HUES48 (cell line): ENCODE measurements around the gene WHRN.

Source experiments
- H3K27ac ChIP-seq: one replicate; pipeline ENCODE4 v1.7.0; 2013; ENCODE audit warnings: low read depth, low read length, inconsistent platforms
- H3K27me3 ChIP-seq: 2 replicates; pipeline ENCODE4 v1.6.1; 2013; ENCODE audit warnings: mild to moderate bottlenecking, low read length; ENCODE audit not compliant: control insufficient read depth, insufficient read depth
- H3K36me3 ChIP-seq: 2 replicates; pipeline ENCODE4 v1.6.1; 2013; ENCODE audit warnings: low read length; ENCODE audit not compliant: control insufficient read depth, insufficient read depth
- H3K4me1 ChIP-seq: 2 replicates; pipeline ENCODE4 v1.6.1; 2013; ENCODE audit warnings: mild to moderate bottlenecking, low read length; ENCODE audit not compliant: control insufficient read depth, insufficient read depth
- H3K4me3 ChIP-seq: 2 replicates; pipeline ENCODE4 v1.5.1; 2013; ENCODE audit warnings: mild to moderate bottlenecking, low read depth, low read length
- H3K9ac ChIP-seq: 2 replicates; pipeline ENCODE4 v1.6.1; 2013; ENCODE audit warnings: mild to moderate bottlenecking, low read depth, low read length, moderate library complexity
- H3K9me3 ChIP-seq: 2 replicates; pipeline ENCODE4 v1.6.1; 2013; ENCODE audit warnings: low read length; ENCODE audit not compliant: control insufficient read depth, insufficient read depth

Gene WHRN

DNA sequence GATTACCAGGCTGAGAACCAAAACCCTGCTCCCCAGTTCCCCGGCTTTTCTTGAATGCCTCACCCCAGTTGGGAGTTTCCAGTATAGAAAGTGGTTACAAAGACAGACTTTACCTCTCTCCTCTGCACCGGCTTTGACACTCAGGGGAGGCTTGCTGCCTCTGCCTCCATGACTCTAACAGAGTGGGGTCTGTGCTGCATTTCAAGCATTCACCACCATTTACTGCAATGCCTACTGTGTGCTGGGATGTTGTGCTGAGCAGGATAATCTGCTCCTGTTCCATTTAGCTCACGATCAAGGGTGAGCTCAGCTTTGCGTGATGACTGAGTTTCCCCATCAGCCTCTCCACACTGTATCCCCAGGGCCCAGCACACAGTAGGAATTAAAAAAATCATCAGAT lies 77.6 kb downstream of the WHRN start:
- no peak overlapping the region for H3K9ac ChIP-seq
- no peaks in the 10 kb centered on the region for H3K9me3 ChIP-seq
- no peaks in the 10 kb centered on the region for H3K36me3 ChIP-seq
- no peaks in the 10 kb centered on the region for H3K4me1 ChIP-seq
- no peak overlapping the region for H3K4me3 ChIP-seq
- H3K27ac ChIP-seq, result no peak overlapping the region
- H3K27me3 ChIP-seq, result no peaks in the 10 kb centered on the region

DNA sequence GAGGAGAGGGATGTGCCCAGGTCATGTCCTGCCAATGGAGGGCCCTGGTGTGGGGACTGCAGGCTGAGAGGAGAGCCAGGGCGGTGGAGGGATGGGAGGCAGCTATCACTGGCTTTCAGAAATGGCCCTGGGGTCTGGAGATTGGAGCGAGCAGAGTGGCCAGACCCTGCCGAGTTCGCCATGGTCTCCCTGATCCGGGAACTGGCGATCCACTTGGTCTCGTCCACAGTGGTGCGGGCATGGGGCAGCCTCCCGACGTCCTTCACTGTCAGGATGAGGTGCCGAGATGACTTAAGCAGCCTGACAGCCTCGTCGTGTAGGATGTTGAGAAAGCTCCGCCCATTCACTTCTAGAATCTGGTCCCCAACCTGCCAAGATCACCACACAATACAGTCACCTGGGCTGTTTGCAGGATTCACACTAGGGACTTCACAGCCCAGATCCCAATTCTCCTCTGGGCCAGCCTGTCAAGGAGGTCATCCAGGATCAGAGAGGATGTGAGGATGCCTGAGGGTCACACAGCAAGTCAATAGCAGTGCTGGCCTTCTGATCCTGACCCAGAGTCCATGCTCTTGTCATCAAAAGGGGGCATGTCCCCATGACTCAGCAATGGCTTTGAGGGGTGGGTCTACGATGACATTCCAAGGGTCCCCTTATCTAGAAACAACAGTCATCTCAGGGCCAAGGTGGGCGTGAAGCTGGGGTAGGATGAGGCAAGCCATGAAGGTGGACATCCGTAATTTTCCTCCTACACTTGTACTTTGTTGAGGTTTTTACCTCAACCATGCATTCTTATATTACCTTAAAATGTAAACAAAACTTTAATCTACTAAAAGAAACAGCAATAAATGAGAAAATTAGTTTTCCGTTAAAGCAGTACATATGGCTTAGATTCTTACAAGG lies 79.0 kb downstream of the WHRN start:
- H3K9me3 ChIP-seq, result no peaks in the 10 kb centered on the region
- H3K4me3 ChIP-seq, result no peak overlapping the region
- H3K27me3 ChIP-seq, result no peaks in the 10 kb centered on the region
- H3K36me3 ChIP-seq, result no peaks in the 10 kb centered on the region
- no peak overlapping the region for H3K27ac ChIP-seq
- no peak overlapping the region for H3K9ac ChIP-seq
- no peaks in the 10 kb centered on the region for H3K4me1 ChIP-seq

DNA sequence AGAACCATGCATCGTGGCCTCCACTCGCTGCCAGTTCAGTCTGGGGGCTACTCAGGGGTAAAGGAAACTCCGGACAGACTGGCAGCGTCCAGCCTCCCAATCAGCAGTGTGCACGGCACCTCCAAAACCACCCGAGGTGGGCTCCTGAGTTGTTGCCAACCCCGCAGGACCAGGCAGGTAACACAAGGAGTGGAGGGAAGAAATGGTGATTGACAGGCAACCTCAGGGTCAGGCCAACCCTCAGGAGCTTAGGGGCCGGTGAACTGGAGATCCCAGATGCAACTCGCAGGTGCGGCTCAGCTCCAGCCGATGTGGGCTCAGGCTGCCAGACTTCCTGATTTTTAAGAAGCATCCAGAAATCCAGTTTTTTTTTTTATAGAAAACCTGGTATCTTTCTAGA lies 80.1 kb downstream of the WHRN start:
- Histone ChIP-seq H3K27ac (no peak overlapping the region), H3K27me3 (no peaks in the 10 kb centered on the region), H3K9ac (no peak overlapping the region), H3K4me3 (no peak overlapping the region), H3K9me3 (no peaks in the 10 kb centered on the region), H3K4me1 (no peaks in the 10 kb centered on the region), H3K36me3 (no peaks in the 10 kb centered on the region)

DNA sequence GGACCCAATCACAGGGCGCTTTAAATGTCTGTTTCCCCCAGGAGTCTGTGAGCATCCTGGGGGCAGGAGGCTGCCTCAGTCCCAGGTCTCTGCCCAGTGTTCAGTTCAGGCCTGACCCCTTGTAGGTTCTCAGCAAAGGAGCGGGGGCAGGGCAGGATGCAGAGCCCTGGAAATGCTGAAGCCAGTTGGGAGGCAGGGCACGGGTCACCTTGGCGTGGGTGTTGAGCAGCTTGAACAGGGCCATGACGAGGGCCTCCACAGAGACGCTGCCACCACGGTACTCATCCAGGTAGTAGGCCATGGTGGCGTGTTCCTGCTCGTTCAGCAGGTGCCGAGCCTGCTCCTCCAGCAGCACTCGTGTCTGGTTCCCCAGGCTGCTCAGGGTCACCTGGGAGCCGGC lies 81.1 kb downstream of the WHRN start:
- H3K4me3 ChIP-seq, result no peak overlapping the region
- no peaks in the 10 kb centered on the region for H3K36me3 ChIP-seq
- H3K4me1 ChIP-seq, result no peaks in the 10 kb centered on the region
- H3K27me3 ChIP-seq, result no peaks in the 10 kb centered on the region
- no peak overlapping the region for H3K27ac ChIP-seq
- no peaks in the 10 kb centered on the region for H3K9me3 ChIP-seq
- H3K9ac ChIP-seq, result no peak overlapping the region

DNA sequence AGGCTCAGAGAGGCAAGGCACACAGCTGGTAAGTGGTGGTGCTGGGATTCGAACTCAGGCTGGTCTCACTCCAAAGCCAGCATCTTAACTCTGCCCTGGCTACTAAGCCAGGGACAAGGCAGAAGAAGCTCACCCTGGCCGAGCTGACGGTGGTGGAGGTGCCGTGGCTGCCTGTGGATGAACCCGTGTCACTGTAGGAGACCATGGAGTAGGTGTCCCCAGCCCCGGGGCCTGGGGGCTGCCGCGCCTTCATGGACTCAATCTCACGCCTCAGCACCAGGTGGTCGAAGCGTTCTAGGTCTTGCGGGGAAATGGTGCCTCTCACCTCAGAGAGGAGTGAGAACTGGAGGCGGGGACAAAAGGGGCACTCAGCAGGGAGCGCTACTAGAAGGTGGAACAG lies 82.1 kb downstream of the WHRN start:
- no peaks in the 10 kb centered on the region for H3K36me3 ChIP-seq
- H3K27me3 ChIP-seq, result no peaks in the 10 kb centered on the region
- H3K4me1 ChIP-seq, result no peaks in the 10 kb centered on the region

DNA sequence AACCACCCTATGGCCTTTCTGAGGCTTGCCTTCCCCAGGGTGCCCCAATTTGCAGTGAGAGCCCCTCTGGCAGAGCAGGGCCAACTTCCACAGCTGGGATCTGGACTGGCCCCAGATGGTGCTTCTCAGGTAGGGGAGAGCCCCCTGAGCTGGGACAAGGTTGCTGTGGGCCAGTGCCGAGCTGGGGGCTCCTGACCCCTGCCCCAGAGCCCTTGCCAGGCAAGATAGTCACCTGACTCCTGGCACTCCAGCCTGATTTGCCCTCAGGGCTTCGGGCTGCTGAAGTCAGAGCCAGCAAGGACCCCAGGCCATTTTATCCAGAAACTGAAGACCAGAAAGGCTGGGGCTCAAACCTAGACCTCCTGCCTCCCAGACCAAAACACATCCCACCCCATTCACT lies 84.1 kb downstream of the WHRN start:
- no peaks in the 10 kb centered on the region for H3K36me3 ChIP-seq

More for the DNA sequence above, 82.1 kb downstream of the WHRN start:
- no peaks in the 10 kb centered on the region for H3K9me3 ChIP-seq
- no peak overlapping the region for H3K27ac ChIP-seq
- no peak overlapping the region for H3K4me3 ChIP-seq
- H3K9ac ChIP-seq, result no peak overlapping the region

DNA sequence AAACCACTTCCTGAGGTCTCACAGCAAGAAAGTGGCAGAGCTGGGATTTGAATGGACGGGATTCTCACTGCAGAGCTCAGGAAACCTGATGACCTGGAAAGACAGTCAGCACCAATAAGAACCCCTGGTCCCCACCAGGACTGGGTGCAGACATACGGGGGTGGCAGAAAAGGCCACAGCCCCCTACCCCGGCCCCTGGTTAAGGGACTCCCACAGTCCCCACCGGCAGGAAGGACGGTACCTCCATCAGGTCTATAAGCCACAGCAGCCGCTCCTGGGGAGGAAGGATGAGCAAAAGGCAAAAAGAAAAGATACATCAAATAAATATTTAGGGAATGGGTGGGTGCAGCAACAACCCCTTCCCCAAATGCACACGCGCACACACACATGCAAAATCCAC lies 85.5 kb downstream of the WHRN start:
- Histone ChIP-seq H3K36me3 (no peaks in the 10 kb centered on the region), H3K4me3 (no peak overlapping the region), H3K9ac (no peak overlapping the region), H3K4me1 (no peaks in the 10 kb centered on the region), H3K9me3 (no peaks in the 10 kb centered on the region), H3K27ac (no peak overlapping the region), H3K27me3 (no peaks in the 10 kb centered on the region)

More for the DNA sequence above, 84.1 kb downstream of the WHRN start:
- Histone ChIP-seq H3K9ac (no peak overlapping the region), H3K4me3 (no peak overlapping the region), H3K27me3 (no peaks in the 10 kb centered on the region), H3K27ac (no peak overlapping the region), H3K9me3 (no peaks in the 10 kb centered on the region), H3K4me1 (no peaks in the 10 kb centered on the region)

DNA sequence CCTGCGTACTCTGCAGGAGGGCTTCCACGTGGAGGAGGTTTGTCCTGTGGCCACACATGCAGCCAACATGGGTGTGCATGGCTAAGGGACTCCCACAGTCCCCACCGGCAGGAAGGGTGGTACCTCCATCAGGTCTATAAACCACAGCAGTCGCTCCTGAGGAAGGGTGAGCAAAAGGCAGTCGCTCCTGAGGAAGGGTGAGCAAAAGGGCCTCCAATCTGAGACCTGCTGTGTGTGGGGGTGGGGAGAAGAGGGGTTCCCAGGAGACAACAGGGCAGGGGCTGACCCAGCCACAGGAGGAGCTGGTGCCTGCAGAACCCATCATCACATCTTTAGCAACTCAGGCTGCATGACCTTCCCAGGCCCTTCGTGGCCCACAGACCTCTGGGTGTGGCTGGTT lies 87.2 kb downstream of the WHRN start:
- Histone ChIP-seq H3K36me3 (no peaks in the 10 kb centered on the region), H3K9me3 (no peaks in the 10 kb centered on the region), H3K4me3 (no peak overlapping the region), H3K9ac (no peak overlapping the region), H3K27me3 (no peaks in the 10 kb centered on the region), H3K4me1 (peaks cover 9% of the 10 kb centered on the region), H3K27ac (no peak overlapping the region)

DNA sequence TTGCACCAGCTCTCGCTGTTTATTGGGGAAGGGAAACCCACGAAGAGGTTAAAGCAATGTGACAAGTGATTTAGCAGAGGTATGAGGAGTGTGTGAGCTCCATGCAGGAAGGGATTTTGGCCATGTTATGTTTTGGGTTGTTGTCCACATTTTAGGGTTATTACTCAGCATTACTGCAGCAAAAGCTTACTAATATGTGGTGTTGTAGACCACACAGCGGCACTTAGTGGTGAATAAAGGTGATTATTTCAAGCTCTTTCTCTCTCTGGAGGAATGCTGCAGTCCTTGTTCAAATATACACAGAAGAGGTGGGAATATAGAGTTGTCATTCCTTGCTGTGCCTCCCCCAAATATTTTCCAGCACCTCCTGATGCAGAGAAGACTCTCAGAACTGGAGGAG lies 87.8 kb downstream of the WHRN start:
- peaks cover 9% of the 10 kb centered on the region for H3K4me1 ChIP-seq
- no peak overlapping the region for H3K4me3 ChIP-seq
- H3K9me3 ChIP-seq, result no peaks in the 10 kb centered on the region
- no peaks in the 10 kb centered on the region for H3K36me3 ChIP-seq
- no peaks in the 10 kb centered on the region for H3K27me3 ChIP-seq
- H3K27ac ChIP-seq, result no peak overlapping the region
- H3K9ac ChIP-seq, result no peak overlapping the region

DNA sequence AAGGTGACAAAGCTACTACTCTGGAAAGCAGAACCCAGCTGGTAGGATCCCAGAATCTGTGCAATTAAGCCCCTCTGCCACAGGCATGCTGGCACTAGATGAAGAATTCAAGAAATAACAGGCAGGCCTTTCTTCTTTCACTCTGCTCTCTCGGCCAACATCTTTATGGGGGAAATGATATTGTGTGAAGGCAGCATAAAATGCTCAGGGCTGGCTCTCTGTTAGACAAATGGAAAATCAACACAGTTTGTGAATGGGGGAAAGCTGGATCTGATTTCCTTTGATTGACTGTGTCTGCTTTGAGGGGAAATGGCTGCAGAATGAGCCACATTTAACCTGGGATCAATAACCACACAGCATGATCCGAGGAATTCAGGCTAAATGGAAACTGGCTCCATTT lies 88.4 kb downstream of the WHRN start:
- Histone ChIP-seq H3K9ac (no peak overlapping the region), H3K9me3 (no peaks in the 10 kb centered on the region), H3K4me1 (peaks cover 9% of the 10 kb centered on the region), H3K27ac (no peak overlapping the region), H3K36me3 (no peaks in the 10 kb centered on the region), H3K4me3 (no peak overlapping the region), H3K27me3 (no peaks in the 10 kb centered on the region)

DNA sequence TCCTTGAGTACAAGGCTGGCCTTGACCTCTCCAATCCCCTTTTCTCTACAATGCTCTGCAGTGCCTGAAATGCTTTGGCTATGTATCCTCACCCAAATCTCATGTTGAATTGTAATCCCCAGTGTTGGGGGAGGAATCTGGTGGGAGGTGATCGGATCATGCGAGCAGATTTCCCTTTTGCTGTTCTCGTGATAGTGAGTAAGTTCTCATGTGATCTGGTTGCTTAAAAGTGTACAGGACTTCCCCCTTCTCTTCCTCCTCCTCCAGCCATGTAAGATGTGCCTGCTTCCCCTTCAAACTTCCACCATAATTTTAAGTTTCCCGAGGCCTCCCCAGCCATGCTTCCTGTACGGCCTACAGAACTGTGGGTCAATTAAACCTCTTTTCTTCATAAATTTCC lies 89.0 kb downstream of the WHRN start:
- H3K27ac ChIP-seq, result no peak overlapping the region
- no peaks in the 10 kb centered on the region for H3K27me3 ChIP-seq
- H3K9me3 ChIP-seq, result no peaks in the 10 kb centered on the region
- no peak overlapping the region for H3K9ac ChIP-seq
- peaks cover 9% of the 10 kb centered on the region for H3K4me1 ChIP-seq
- no peak overlapping the region for H3K4me3 ChIP-seq
- H3K36me3 ChIP-seq, result no peaks in the 10 kb centered on the region
